HCT116 (cell line): ENCODE results near the gene CHAF1B.

Source experiments
- CBX3 ChIP-seq: IDR thresholded peaks from 2 replicates; pipeline ENCODE4 v1.6.1; 2012; ENCODE audit warnings: low read depth
- CEBPB ChIP-seq: IDR thresholded peaks from 2 replicates; pipeline ENCODE4 v1.6.1; 2012; ENCODE audit warnings: low read depth
- CTCF ChIP-seq, 3 experiments: fragments of 200-600 bp in 1 of 3; sonication (generic) in 1 of 3; IDR thresholded peaks in 2 of 3; conservative IDR thresholded peaks in 1 of 3; 2 replicates each; pipeline ENCODE4 v1.5.1; 2012 to 2017; ENCODE audit warnings: low read depth in 2 of 3, low read length in 2 of 3, antibody characterized with exemption in 1 of 3, borderline replicate concordance in 1 of 3, control low read depth in 1 of 3, mild to moderate bottlenecking in 1 of 3, mixed read lengths in 1 of 3, mixed run types in 1 of 3, moderate library complexity in 1 of 3; ENCODE audit not compliant: insufficient read depth in 1 of 3
- EZH2 ChIP-seq: fragments of 200-600 bp; sonication (generic); IDR thresholded peaks from 2 replicates; pipeline ENCODE4 v1.6.1; 2017; ENCODE audit warnings: antibody characterized with exemption, mixed run types
- TF ChIP-seq, protein P1 (sequence below): IDR thresholded peaks from 2 replicates; pipeline ENCODE4 v1.6.1; 2012; ENCODE audit warnings: low read depth

DNA sequence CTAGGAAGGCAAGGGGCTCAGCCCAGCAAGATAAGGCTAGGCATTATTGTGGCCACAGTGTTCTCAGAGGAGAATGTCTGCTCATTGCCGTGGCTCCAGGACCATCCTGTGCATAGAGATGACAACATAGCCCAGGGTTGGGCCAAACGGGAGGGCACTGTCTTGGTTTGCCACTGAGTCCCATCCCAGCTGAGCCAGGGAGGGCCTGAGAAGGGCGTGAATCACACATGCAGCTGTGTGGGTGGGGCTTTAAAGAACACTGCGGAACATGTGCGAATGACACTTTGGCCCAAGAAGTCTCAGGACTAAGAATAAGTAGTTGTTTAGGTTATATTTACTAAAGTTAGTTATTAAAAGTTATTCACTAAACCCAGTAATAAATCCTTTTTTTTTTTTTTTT is 18.5 kb downstream of the CHAF1B start:
- TF ChIP-seq EZH2: no peak
- TF ChIP-seq, protein P1, sequence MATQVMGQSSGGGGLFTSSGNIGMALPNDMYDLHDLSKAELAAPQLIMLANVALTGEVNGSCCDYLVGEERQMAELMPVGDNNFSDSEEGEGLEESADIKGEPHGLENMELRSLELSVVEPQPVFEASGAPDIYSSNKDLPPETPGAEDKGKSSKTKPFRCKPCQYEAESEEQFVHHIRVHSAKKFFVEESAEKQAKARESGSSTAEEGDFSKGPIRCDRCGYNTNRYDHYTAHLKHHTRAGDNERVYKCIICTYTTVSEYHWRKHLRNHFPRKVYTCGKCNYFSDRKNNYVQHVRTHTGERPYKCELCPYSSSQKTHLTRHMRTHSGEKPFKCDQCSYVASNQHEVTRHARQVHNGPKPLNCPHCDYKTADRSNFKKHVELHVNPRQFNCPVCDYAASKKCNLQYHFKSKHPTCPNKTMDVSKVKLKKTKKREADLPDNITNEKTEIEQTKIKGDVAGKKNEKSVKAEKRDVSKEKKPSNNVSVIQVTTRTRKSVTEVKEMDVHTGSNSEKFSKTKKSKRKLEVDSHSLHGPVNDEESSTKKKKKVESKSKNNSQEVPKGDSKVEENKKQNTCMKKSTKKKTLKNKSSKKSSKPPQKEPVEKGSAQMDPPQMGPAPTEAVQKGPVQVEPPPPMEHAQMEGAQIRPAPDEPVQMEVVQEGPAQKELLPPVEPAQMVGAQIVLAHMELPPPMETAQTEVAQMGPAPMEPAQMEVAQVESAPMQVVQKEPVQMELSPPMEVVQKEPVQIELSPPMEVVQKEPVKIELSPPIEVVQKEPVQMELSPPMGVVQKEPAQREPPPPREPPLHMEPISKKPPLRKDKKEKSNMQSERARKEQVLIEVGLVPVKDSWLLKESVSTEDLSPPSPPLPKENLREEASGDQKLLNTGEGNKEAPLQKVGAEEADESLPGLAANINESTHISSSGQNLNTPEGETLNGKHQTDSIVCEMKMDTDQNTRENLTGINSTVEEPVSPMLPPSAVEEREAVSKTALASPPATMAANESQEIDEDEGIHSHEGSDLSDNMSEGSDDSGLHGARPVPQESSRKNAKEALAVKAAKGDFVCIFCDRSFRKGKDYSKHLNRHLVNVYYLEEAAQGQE: no peak
- no peak for TF ChIP-seq CTCF (IDR thresholded peaks at IDR 0.05 in 2 of 3, conservative IDR thresholded peaks at IDR 0.05 in 1 of 3; ENCODE audit: borderline replicate concordance in 1 of 3, insufficient read depth in 1 of 3, low read depth in 2 of 3, low read length in 2 of 3)
- TF ChIP-seq CBX3: no peak
- TF ChIP-seq CEBPB: no peak
